Thoracic aorta (tissue), 2 donors: ENCODE measurements around the gene PLXNA3. TPM values are rescaled to one million over a fixed set of nuclear protein-coding genes. Genes with fewer than 3 reads are reported as not detected.

Source experiments
- ATAC-seq: fragments of 150-250 bp; one replicate; pipeline ENCODE4 v1.8.0; 2017; ENCODE audit warnings: low read depth; ENCODE audit not compliant: insufficient number of reproducible peaks, low FRiP score
- DNase-seq: peaks from one replicate; pipeline ENCODE4 v3.0.0-alpha.2; 2020; ENCODE audit warnings: low spot score
- H3K27ac ChIP-seq, 2 donors: fragments of 200-600 bp; sonication (generic); 1 replicate in 1 of 2; 2 replicates in 1 of 2; pipeline ENCODE4 v1.5.1; 2016; ENCODE audit warnings: mild to moderate bottlenecking in 2 of 2, moderate library complexity in 2 of 2
- H3K27me3 ChIP-seq: fragments of 200-600 bp; sonication (generic); replicated peaks from 2 replicates; pipeline ENCODE4 v1.6.0; 2016; ENCODE audit warnings: mild to moderate bottlenecking; ENCODE audit not compliant: insufficient read depth
- H3K36me3 ChIP-seq: fragments of 200-600 bp; sonication (generic); one replicate; pipeline ENCODE4 v1.5.1; 2016
- H3K4me1 ChIP-seq, 2 donors: fragments of 200-600 bp; sonication (generic); 1 replicate in 1 of 2; 2 replicates in 1 of 2; pipeline versions ENCODE4 v1.5.1 to v1.6.0; 2016; ENCODE audit warnings: low read depth in 2 of 2, mild to moderate bottlenecking in 1 of 2; ENCODE audit not compliant: control insufficient read depth in 1 of 2
- H3K4me3 ChIP-seq: fragments of 200-600 bp; sonication (generic); 2 replicates; pipeline ENCODE4 v1.5.1; 2016; ENCODE audit warnings: mild to moderate bottlenecking
- H3K9me3 ChIP-seq: fragments of 200-600 bp; sonication (generic); 2 replicates; pipeline ENCODE4 v1.5.1; 2016
- CTCF ChIP-seq: fragments of 200-600 bp; sonication (generic); IDR thresholded peaks from one replicate; pipeline ENCODE4 v1.5.1; 2019; ENCODE audit warnings: antibody characterized with exemption
- total RNA-seq, 2 donors: library from RNA; depleted of rRNA; stranded (reverse); fragments of >200 nt; gene quantifications; one replicate each; pipeline versions ENCODE4 v1.1.0 to v1.2.3, GENCODE V29; 2016

Gene PLXNA3
- total RNA-seq, 2 donors from 2014 or later, result 39.3 to 40.9 TPM

GRCh38 chrX:154466036-154466435 is 8.0 kb downstream of the PLXNA3 start:
- TF ChIP-seq CTCF, result no peak
- Histone ChIP-seq H3K9me3 (no peaks in the 10 kb centered on the region), H3K4me3 (no peak overlapping the region), H3K27ac (no peak overlapping the region), H3K36me3 (peaks cover 16% of the 10 kb centered on the region), H3K4me1 (no peaks in the 10 kb centered on the region), H3K27me3 (no peaks in the 10 kb centered on the region)
- DNase-seq (no peak), ATAC-seq (no peak)

GRCh38 chrX:154466907-154467306 is 8.8 kb downstream of the PLXNA3 start:
- DNase-seq (no peak), ATAC-seq (no peak)
- TF ChIP-seq CTCF, result no peak
- Histone ChIP-seq H3K36me3 (peaks cover 18% of the 10 kb centered on the region), H3K27ac (no peak overlapping the region), H3K4me1 (no peaks in the 10 kb centered on the region), H3K27me3 (no peaks in the 10 kb centered on the region), H3K9me3 (no peaks in the 10 kb centered on the region), H3K4me3 (no peak overlapping the region)

DNA sequence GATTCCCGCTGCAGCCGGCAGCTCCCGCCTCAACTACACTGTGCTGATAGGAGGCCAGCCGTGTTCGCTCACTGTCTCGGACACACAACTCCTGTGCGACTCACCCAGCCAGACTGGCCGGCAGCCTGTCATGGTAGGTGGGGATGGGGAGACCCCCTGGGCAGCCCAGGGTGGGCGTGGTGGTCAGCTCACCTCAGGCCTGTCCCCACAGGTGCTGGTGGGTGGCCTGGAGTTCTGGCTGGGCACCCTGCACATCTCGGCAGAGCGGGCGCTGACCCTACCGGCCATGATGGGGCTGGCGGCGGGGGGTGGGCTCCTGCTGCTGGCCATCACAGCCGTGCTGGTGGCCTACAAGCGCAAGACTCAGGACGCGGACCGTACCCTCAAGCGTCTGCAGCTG is 9.5 kb downstream of the PLXNA3 start:
- no peaks in the 10 kb centered on the region for H3K4me1 ChIP-seq
- H3K36me3 ChIP-seq, result peaks cover 18% of the 10 kb centered on the region
- no peak overlapping the region for H3K27ac ChIP-seq
- TF ChIP-seq CTCF, result no peak
- H3K4me3 ChIP-seq, result no peak overlapping the region
- ATAC-seq (no peak), DNase-seq (no peak)
- no peaks in the 10 kb centered on the region for H3K27me3 ChIP-seq
- no peaks in the 10 kb centered on the region for H3K9me3 ChIP-seq

- no peak for TF ChIP-seq CTCF
- no peak for ATAC-seq
- H3K4me3 ChIP-seq, result no peak overlapping the region
- H3K9me3 ChIP-seq, result no peaks in the 10 kb centered on the region
- no peak overlapping the region for H3K27ac ChIP-seq
- no peaks in the 10 kb centered on the region for H3K27me3 ChIP-seq
- H3K36me3 ChIP-seq, result peaks cover 18% of the 10 kb centered on the region
- no peak for DNase-seq
- H3K4me1 ChIP-seq, result no peaks in the 10 kb centered on the region
These were observed 10.1 kb downstream of the PLXNA3 start for GRCh38 chrX:154468217-154468616.

DNA sequence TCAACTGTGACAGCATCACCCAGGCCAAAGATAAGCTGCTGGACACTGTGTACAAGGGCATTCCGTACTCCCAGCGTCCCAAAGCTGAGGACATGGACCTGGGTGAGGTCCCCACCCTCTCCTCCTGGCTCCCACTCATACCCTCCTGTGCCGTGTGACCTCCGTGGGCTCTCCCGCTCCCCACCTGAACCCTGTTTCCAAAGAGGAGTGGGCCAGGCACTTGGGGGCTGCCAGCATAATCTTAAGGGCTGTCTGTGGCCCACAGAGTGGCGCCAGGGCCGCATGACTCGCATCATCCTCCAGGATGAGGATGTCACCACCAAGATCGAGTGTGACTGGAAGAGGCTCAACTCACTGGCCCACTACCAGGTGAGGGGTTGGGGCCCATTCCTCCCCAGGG is 11.0 kb downstream of the PLXNA3 start:
- Histone ChIP-seq H3K9me3 (no peaks in the 10 kb centered on the region), H3K27ac (no peak overlapping the region), H3K4me1 (no peaks in the 10 kb centered on the region), H3K27me3 (no peaks in the 10 kb centered on the region), H3K36me3 (peaks cover 18% of the 10 kb centered on the region), H3K4me3 (no peak overlapping the region)
- no peak for TF ChIP-seq CTCF
- ATAC-seq, result no peak
- no peak for DNase-seq
